Stimulated activated CD4-positive, alpha-beta T cell treated with anti-CD3 and anti-CD28 coated beads, Interleukin-12 subunit alpha, Interleukin-12 subunit beta, amount 100 ng/mL, for 48 hours (primary cell): ENCODE measurements around the gene TEKT2.

Experiments used
- DNase-seq, 3 donors: peaks; one replicate each; pipeline ENCODE4 v3.0.0-alpha.2; 2020; ENCODE audit warnings: low read depth in 2 of 3, low spot score in 1 of 3

The TEKT2 gene

DNA sequence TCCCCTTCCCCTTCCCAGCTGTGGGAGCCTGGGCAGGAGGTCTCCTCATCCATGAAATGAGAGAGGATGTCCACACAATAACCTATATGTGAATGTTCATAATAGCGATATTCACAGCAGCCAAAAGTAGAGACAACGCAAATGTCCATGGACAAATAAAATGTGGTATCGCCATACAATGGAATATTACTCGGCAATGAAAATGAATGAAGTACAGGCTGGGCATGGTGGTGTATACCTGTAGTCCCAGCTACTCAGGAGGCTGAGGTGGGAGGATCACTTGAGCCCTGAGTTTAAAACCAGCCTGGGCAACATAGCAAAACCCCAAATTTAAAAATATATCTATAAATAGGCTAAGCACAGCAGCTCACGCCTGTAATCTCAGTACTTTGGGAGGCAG, 17.7 kb downstream of the TEKT2 start:
- DNase-seq, result no peak

GRCh38 chr1:36106269-36106668, 22.4 kb downstream of the TEKT2 start:
- DNase-seq, result no peak

GRCh38 chr1:36107394-36107793, 23.5 kb downstream of the TEKT2 start:
- DNase-seq, result no peak

GRCh38 chr1:36108314-36108713, 24.4 kb downstream of the TEKT2 start:
- DNase-seq, result no peak

GRCh38 chr1:36109041-36109679, 25.3 kb downstream of the TEKT2 start:
- DNase-seq, result no peak

DNA sequence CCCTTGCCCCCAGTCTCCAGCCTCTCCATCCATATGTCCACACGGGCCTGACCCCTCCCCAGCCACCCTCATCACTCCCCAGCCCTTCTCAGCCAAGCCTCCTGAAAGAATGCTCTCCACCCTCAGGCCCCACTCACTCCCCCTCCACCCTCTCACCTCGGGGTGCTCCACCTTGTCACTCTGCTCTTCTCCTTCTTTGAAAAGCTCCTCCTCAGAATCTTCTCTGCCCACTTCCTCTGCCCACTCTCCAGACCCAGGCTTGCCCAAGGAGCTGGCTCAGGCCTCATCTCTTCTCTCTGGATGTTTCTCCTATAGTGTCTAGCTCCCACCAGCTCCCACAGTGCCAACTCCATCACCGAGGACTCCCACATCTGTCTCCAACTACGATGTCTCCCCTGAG, 27.3 kb downstream of the TEKT2 start:
- DNase-seq, result no peak

- no peak for DNase-seq
Observed at GRCh38 chr1:36112823-36113222, 28.9 kb downstream of the TEKT2 start.

DNA sequence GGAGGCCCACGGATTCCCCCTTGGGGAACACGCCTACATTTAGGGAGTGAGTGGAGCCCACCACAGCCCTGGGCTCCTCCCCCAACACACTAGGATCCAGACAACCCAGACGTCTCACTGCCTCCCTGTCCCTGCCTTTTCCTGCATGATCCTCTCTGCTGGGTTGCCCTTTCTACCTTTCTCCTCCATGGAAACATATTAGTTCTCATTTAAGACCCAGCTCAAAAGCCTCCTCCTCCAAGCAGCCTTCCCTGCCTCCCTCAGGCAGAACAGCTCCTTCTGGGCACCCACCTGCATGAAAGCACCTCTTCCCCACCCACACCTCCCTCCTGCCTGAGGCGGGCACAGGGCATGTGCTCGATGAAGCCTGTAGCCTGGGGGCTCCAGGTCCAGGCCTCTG, 30.5 kb downstream of the TEKT2 start:
- DNase-seq, result no peak

GRCh38 chr1:36115200-36115669, 31.3 kb downstream of the TEKT2 start:
- no peak for DNase-seq

- no peak for DNase-seq
Observed at GRCh38 chr1:36115931-36116330, 32.0 kb downstream of the TEKT2 start.

- DNase-seq, result no peak
Observed at GRCh38 chr1:36116901-36117300, 33.0 kb downstream of the TEKT2 start.

GRCh38 chr1:36118447-36119204, 34.7 kb downstream of the TEKT2 start:
- DNase-seq, result no peak

DNA sequence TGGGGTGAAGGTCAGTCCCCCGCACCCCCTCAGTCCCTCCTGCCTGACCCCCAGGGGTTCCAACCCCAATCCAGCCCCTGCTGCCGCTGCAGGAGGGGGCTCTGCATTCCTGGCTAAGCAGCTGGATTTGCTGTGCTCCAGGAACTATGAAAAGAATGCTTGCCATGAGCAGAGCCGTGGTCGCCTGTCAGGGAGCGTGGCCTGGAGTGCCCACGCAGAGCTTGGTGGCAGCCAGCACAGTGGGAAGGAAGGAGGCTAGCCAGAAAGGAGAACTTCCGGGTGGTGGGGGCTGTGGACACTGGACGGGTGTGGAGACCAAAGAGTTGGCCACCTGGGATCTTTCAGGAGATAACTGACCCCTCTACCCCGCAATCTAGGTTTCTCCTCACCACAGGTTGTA, 35.6 kb downstream of the TEKT2 start:
- no peak for DNase-seq

DNA sequence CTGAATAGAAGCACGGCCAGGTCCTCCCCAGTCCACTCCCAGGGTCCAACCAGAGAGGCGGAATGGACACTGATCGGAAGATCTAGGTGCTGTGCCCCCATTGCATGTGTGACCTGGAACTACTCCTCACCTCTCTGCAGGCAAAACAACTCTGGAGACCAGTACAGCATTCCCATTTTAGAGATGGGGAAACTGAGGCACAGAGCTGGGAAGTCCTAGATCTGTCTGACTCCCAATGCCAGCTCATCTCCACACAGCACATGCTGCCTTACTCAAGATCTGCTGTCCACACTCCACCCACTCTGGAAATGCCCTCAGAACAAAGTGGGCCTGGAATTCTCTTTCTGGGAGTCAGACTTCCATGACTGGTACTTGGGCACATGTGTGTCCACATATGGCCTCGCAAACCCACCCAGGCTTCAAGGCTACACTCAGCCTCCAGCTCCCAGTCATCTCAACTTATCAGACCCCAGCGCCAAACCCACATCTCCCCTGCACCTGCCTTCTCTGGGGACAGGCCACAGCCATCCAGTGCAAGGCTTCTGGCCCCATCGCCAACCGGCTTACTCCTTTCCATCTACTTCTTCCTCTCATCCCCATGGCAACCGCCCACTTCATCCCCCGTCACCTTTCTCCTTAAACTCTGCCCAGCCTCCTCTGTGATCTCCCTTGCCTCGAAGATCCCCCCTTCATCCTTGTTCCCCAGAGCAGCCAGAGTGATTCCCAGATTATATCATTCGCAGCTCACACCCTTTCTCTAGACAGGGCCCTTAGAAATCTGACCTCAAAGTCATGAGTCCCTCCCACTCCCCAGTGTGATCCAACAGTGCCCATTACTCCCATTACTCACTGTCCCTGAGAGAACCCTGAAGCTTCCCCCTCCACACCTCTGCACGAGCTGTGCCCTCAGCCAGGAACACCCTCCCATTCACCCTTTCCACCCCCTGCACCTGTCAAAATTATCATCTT, 38.5 kb downstream of the TEKT2 start:
- no peak for DNase-seq

DNA sequence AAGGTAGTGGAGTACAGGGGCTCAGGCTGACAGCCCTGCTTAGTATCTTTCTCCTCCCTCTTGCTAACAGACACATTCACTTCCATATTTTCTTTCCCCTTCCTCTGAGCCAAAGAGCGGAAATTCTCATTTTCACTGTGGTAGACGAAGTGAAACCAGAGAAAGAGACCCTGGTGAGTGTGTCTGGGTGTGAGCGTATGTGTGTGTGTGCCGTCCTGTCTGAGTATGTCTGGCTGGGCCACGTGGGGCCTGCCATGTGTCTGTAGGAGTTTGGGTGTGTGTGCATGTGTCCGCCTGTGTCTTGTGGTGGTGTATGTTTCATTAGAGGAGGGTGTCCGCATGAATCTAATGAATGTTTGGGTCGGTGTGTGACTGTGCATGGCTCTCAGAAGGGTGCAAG, 39.5 kb downstream of the TEKT2 start:
- no peak for DNase-seq

GRCh38 chr1:36124404-36125128, 40.7 kb downstream of the TEKT2 start:
- DNase-seq, result no peak

GRCh38 chr1:36125129-36125991, 41.5 kb downstream of the TEKT2 start, which contains the start of gene COL8A2:
TSS of gene COL8A2 (minus strand) at chr1:36125222. CDS start at chr1:36100242, 24,980 bp downstream.
- DNase-seq, result no peak

- DNase-seq, result no peak
Observed at GRCh38 chr1:36126005-36126716, 42.3 kb downstream of the TEKT2 start.

- no peak for DNase-seq
Observed at GRCh38 chr1:36126797-36127500, 43.1 kb downstream of the TEKT2 start.
